Endothelial cell (in vitro differentiated cells): ENCODE data around the gene TRIM50. TPM values are rescaled to one million over a fixed set of nuclear protein-coding genes. Genes with fewer than 3 reads are reported as not detected.
"Not testable (repeated sequence)": the region's sequence is repeated elsewhere in the genome, so short reads cannot be mapped to it uniquely, and the experiment has no call there.

Experiments
- DNase-seq: peaks from one replicate; pipeline ENCODE4 v3.0.0; 2021; ENCODE audit warnings: low spot score
- H3K27ac Mint-ChIP-seq: one replicate; pipeline ENCODE4 v1.8.0; 2021; ENCODE audit warnings: mixed read lengths, inconsistent platforms; ENCODE audit not compliant: unreplicated experiment
- H3K27me3 Mint-ChIP-seq: one replicate; pipeline ENCODE4 v1.8.0; 2021; ENCODE audit warnings: mild to moderate bottlenecking, moderate library complexity, mixed read lengths, inconsistent platforms; ENCODE audit not compliant: unreplicated experiment
- H3K36me3 Mint-ChIP-seq: one replicate; pipeline ENCODE4 v1.8.0; 2021; ENCODE audit warnings: mild to moderate bottlenecking, low read depth, mixed read lengths, inconsistent platforms; ENCODE audit not compliant: unreplicated experiment
- H3K4me1 Mint-ChIP-seq: one replicate; pipeline ENCODE4 v1.8.0; 2021; ENCODE audit warnings: mild to moderate bottlenecking, mixed read lengths, inconsistent platforms; ENCODE audit not compliant: unreplicated experiment
- H3K4me3 Mint-ChIP-seq: one replicate; pipeline ENCODE4 v1.8.0; 2021; ENCODE audit warnings: mild to moderate bottlenecking, mixed read lengths, inconsistent platforms; ENCODE audit not compliant: unreplicated experiment
- H3K9me3 Mint-ChIP-seq: one replicate; pipeline ENCODE4 v1.8.0; 2021; ENCODE audit warnings: mixed read lengths, inconsistent platforms; ENCODE audit not compliant: unreplicated experiment
- CTCF ChIP-seq: fragments of 200-600 bp; sonication (generic); IDR thresholded peaks from one replicate; pipeline ENCODE4 v1.5.0; 2021; ENCODE audit warnings: antibody characterized with exemption; ENCODE audit not compliant: unreplicated experiment
- total RNA-seq: library from RNA; stranded (reverse); fragmentation: NEBNext Ultra II Directional; extraction: Animal tissue kit (Norgen Biotek cat#: 25700); gene quantifications from one replicate; pipeline ENCODE4 v1.2.1, GENCODE V29; 2021; ENCODE audit not compliant: unreplicated experiment

Gene TRIM50
- total RNA-seq, 1 donor from 2014 or later, result 0.54 TPM

DNA sequence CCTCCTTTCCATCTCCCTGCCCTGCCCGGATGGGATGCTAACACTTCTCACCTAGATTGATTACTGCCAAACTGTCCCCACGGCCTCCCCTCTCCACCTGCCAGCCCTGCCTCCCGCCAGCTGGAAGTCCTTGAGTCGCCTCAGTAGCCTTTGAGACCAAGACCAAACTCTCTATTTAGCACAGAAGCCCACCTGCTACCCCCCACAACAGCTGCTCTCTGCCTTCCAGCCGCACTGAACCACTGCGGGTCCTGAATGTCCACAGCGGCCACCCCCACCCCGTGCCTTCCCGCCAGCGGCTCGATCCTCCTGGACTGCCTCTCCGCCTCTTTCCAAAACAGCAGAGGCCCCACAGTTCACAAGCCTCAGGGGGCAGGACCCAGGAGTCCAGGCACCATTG is 39.1 kb upstream of the TRIM50 start:
- H3K4me1 Mint-ChIP-seq, result no peaks in the 10 kb centered on the region
- H3K4me3 Mint-ChIP-seq, result no peak overlapping the region
- no peak for TF ChIP-seq CTCF
- H3K27ac Mint-ChIP-seq, result no peak overlapping the region
- no peaks in the 10 kb centered on the region for H3K9me3 Mint-ChIP-seq
- no peaks in the 10 kb centered on the region for H3K36me3 Mint-ChIP-seq
- peaks cover 3% of the 10 kb centered on the region for H3K27me3 Mint-ChIP-seq
- DNase-seq, result no peak

DNA sequence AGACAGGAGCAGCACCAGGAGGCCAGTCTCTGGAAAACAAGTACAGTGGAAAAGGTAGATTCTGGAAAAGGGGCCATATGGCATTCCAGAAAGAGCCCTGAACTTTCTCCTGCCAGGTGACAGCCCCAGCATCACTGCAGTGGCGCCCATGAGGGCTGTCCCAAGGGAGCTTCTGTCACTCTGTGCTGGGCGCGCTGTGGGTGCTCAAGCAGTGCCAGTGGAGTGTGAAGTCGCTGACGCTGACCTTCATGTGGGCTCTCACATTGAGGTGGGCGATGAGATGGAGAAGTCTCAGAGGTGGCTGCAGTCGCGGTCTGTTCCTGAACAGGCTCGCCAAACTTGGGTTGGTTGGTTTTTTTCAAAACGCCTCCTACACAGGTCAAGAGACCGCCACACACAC is 38.2 kb upstream of the TRIM50 start:
- H3K27me3 Mint-ChIP-seq, result peaks cover 3% of the 10 kb centered on the region
- TF ChIP-seq CTCF, result no peak

DNA sequence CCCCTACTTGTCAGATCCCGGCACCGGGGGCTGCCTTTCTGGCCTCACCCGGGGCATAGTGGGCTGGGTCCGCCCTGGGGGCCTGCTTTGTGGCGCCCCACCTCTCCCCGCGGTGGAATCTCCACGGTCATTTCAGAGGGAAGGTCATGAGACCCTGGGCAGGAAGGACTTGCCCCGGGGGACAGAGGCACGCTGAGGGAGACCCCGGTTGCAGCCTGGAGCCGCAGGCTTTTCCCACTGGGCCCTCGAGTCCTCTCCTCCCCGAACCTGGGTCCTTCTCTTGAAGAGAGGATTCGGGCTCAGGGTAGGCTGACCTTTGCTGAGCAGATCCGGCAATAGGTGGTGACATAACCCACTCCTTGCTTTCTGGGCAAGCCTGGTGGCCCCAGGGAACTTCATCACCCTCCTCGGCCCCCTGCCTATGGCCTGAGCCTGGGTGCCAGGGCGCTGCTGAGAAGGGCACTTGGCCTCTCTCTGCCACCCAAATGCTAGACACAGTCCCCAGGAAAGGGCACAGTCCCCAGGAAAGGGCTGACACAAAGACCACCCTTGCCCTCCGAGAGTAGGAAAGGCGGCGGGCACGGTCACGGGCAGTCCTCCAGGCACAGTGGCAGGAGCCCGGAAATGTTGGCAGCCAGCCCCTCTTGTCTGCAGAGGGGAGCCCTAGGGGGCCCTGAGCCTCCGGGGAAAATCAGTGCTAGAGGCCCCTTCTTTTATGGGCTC is 36.3 kb upstream of the TRIM50 start:
- Mint-ChIP-seq H3K36me3 (peaks cover 4% of the 10 kb centered on the region), H3K27me3 (peaks cover 12% of the 10 kb centered on the region), H3K27ac (no peak overlapping the region), H3K4me1 (peaks cover 7% of the 10 kb centered on the region), H3K4me3 (no peak overlapping the region), H3K9me3 (no peaks in the 10 kb centered on the region)
- TF ChIP-seq CTCF, result no peak
- DNase-seq, result no peak

More for the DNA sequence above, 38.2 kb upstream of the TRIM50 start:
- Mint-ChIP-seq H3K36me3 (no peaks in the 10 kb centered on the region), H3K4me3 (no peak overlapping the region), H3K4me1 (no peaks in the 10 kb centered on the region), H3K9me3 (no peaks in the 10 kb centered on the region), H3K27ac (no peak overlapping the region)
- no peak for DNase-seq

DNA sequence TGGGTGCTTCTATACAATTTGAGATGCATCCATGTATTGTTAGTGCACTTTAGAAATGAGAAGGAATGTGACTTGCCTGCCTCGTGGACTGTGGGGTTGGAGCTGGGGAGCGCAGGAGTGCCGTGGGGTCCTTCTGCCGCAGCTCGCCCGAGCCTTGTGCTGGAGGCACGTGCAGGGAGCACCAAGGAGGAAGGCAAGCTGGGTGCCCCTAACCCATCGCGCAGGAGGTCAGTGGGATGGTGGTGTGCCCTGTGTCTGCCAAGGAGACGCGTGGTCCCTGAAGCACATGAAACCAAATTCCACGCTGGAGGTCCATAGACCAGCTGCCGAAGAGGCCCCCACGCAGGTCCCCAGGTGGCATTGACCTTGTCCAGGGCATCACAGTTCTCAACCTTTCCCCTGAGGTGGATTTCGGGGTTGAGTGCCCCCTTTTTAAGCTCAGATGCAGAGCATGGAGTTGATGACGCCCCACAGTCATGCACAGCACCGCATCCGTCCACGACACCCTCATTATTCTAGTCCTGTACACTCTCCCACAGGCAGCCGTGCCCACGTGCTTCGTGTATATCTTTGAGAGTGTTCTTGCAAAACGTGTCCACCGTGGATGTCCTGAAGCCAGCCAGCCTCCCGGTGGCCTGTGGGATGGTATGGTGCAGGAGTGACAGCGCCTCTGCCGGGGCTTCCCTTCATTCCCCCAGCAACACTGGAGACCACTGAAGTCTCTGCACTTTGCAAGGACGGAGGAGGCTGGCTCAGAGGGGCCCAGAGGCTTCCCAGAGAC is 35.5 kb upstream of the TRIM50 start:
- Mint-ChIP-seq H3K27me3 (peaks cover 12% of the 10 kb centered on the region), H3K4me3 (no peak overlapping the region), H3K4me1 (peaks cover 8% of the 10 kb centered on the region), H3K36me3 (peaks cover 4% of the 10 kb centered on the region), H3K27ac (no peak overlapping the region), H3K9me3 (no peaks in the 10 kb centered on the region)
- no peak for TF ChIP-seq CTCF
- DNase-seq, result no peak

DNA sequence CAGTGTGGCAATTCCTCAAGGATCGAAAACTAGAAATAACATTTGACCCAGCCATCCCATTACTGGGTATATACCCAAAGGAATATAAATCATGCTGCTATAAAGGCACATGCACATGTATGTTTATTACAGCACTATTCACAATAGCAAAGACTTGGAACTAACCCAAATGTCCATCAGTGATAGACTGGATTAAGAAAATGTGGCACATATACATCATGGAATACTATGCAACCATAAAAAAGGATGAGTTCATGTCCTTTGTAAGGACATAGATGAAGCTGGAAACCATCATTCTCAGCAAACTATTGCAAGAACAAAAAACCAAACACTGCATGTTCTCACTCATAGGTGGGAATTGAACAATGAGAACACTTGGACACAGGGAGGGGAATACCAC is 32.7 kb upstream of the TRIM50 start:
- not testable (repeated sequence) for H3K36me3 Mint-ChIP-seq, H3K4me3 Mint-ChIP-seq, H3K9me3 Mint-ChIP-seq, H3K4me1 Mint-ChIP-seq, DNase-seq, H3K27ac Mint-ChIP-seq
- peaks cover 12% of the 10 kb centered on the region for H3K27me3 Mint-ChIP-seq
